K562 (cell line): ENCODE results near the gene H3-3A. TPM values are rescaled to one million over a fixed set of nuclear protein-coding genes. Genes with fewer than 3 reads are reported as not detected.

Experiments used
- ATAC-seq: fragments of 200-7000 bp; cut with Tn5 transposase; 3 replicates; pipeline ENCODE4 v1.9.1; 2020; ENCODE audit warnings: moderate library complexity
- BruUV-seq: library from RNA; stranded (reverse); fragments of 400-500 nt; replicated peaks from 2 replicates; lab custom pipeline; 2021; lab: Mats Ljungman, UMichigan
- CTCF ChIA-PET: fragments of 300-600 bp; formaldehyde crosslinking; extraction: SDS; loops from one replicate; lab custom pipeline; 2021; ENCODE audit warnings: low intra/inter-chr PET ratio; lab: Yijun Ruan, JAX
- POLR2A ChIA-PET: fragments of 300-600, 350-650 bp; sonication (Branson Sonifier 250); formaldehyde crosslinking; extraction: SDS; loops from one replicate; lab custom pipeline; 2021; ENCODE audit warnings: antibody characterized with exemption, inconsistent platforms; lab: Yijun Ruan, JAX
- DNase-seq, 4 experiments: peaks; one replicate each; pipeline versions ENCODE4 v3.0.0 to v3.0.0-alpha.2; 2011 to 2018; ENCODE audit warnings: low spot score in 3 of 4, mixed read lengths in 3 of 4; ENCODE audit errors: extremely low read depth in 1 of 4
- FAIRE-seq: peaks from 2 replicates; lab custom pipeline; 2011; peaks lifted over from hg19 to GRCh38; lab: Jason Lieb, UNC
- H2AFZ ChIP-seq: 2 replicates; pipeline ENCODE4 v1.6.0; 2011; ENCODE audit warnings: low read depth, low read length, control low read depth, inconsistent platforms
- H3K27ac ChIP-seq: fragments of 200-600 bp; 3 replicates; pipeline ENCODE4 v1.8.0; 2011; ENCODE audit warnings: low read depth, mild to moderate bottlenecking, control low read depth, inconsistent platforms, low read length, moderate library complexity, mixed read lengths; ENCODE audit errors: extremely low read depth
- H3K27me3 ChIP-seq, 2 experiments: fragments of 300-600 bp in 1 of 2; 2 replicates in 1 of 2; 3 replicates in 1 of 2; pipeline versions ENCODE4 v1.6.0 to v1.8.0; 2011; ENCODE audit warnings: inconsistent platforms in 2 of 2, low read length in 2 of 2, mild to moderate bottlenecking in 1 of 2, mixed read lengths in 1 of 2, moderate library complexity in 1 of 2; ENCODE audit not compliant: control insufficient read depth in 2 of 2, insufficient read depth in 2 of 2
- H3K36me3 ChIP-seq: fragments of 300-600 bp; 3 replicates; pipeline ENCODE4 v1.8.0; 2011; ENCODE audit warnings: mild to moderate bottlenecking, low read length, inconsistent platforms; ENCODE audit not compliant: control insufficient read depth, insufficient read depth
- H3K4me1 ChIP-seq, 2 experiments: fragments of 200-600 bp in 1 of 2; replicated peaks in 1 of 2; 2 replicates in 1 of 2; 3 replicates in 1 of 2; pipeline versions ENCODE4 v1.5.1 to v1.8.0; 2011; ENCODE audit warnings: inconsistent platforms in 2 of 2, low read length in 2 of 2, mild to moderate bottlenecking in 1 of 2, mixed read lengths in 1 of 2, moderate library complexity in 1 of 2; ENCODE audit not compliant: control insufficient read depth in 2 of 2, insufficient read depth in 2 of 2
- H3K4me2 ChIP-seq: 2 replicates; pipeline ENCODE4 v1.6.1; 2011; ENCODE audit warnings: low read length, control low read depth, inconsistent platforms, mixed read lengths; ENCODE audit not compliant: insufficient read depth
- H3K4me3 ChIP-seq: fragments of 200-600 bp; sonication (generic), shearing (Covaris generic); 2 replicates; pipeline ENCODE4 v1.5.1; 2016; ENCODE audit warnings: control low read depth, inconsistent platforms
- H3K79me2 ChIP-seq: fragments of 200-600 bp; 3 replicates; pipeline ENCODE4 v1.8.0; 2011; ENCODE audit warnings: low read length, inconsistent platforms; ENCODE audit not compliant: control insufficient read depth, insufficient read depth
- H3K9ac ChIP-seq, 2 experiments: 2 replicates each; pipeline versions ENCODE4 v1.6.0 to v1.6.1; 2011; ENCODE audit warnings: low read depth in 2 of 2, low read length in 2 of 2, control low read depth in 1 of 2, inconsistent platforms in 1 of 2, mild to moderate bottlenecking in 1 of 2, mixed read lengths in 1 of 2; ENCODE audit not compliant: insufficient read depth in 1 of 2
- H3K9me1 ChIP-seq: one replicate; pipeline ENCODE4 v1.6.0; 2011; ENCODE audit warnings: inconsistent platforms, mild to moderate bottlenecking, low read length, moderate library complexity; ENCODE audit not compliant: control insufficient read depth, insufficient read depth
- H3K9me3 ChIP-seq: replicated peaks from 2 replicates; pipeline ENCODE4 v1.5.1; 2011; ENCODE audit warnings: low read depth, low read length, inconsistent platforms; ENCODE audit not compliant: control insufficient read depth, insufficient read depth
- H4K20me1 ChIP-seq: replicated peaks from 2 replicates; pipeline ENCODE4 v1.6.1; 2011; ENCODE audit warnings: low read length, inconsistent platforms, mixed read lengths; ENCODE audit not compliant: control insufficient read depth, insufficient read depth
- CTBP1 ChIP-seq: fragments of 450-650 bp; IDR thresholded peaks from 2 replicates; pipeline ENCODE4 v1.6.1; 2016; ENCODE audit warnings: borderline replicate concordance
- FOXO4 ChIP-seq: fragments of 450-650 bp; formaldehyde crosslinking; IDR thresholded peaks from 2 replicates; pipeline ENCODE4 v1.4.0; 2020; ENCODE audit warnings: mild to moderate bottlenecking, moderate library complexity
- LCOR ChIP-seq: sonication (generic); formaldehyde crosslinking; IDR thresholded peaks from 2 replicates; pipeline ENCODE4 v1.8.0; 2022; ENCODE audit warnings: mild to moderate bottlenecking, missing genetic modification reagents
- RUNX1 ChIP-seq: sonication (generic); IDR thresholded peaks from 2 replicates; pipeline ENCODE4 v1.6.1; 2016; ENCODE audit warnings: antibody characterized with exemption, low read depth
- SMAD4 ChIP-seq: fragments of 250-450 bp; sonication (Bioruptor Pico); conservative IDR thresholded peaks from 2 replicates; pipeline ENCODE4 v1.8.0; 2021; ENCODE audit warnings: inconsistent platforms, mild to moderate bottlenecking, moderate library complexity
- TEAD4 ChIP-seq, 2 experiments: sonication (generic) in 1 of 2; formaldehyde crosslinking in 1 of 2; IDR thresholded peaks; 2 replicates each; pipeline versions ENCODE4 v1.6.1 to v1.8.0; 2012 to 2022; ENCODE audit warnings: borderline replicate concordance in 1 of 2, inconsistent platforms in 1 of 2, low read length in 1 of 2, mild to moderate bottlenecking in 1 of 2, missing genetic modification reagents in 1 of 2
- ZNF316 ChIP-seq: fragments of 450-650 bp; IDR thresholded peaks from 2 replicates; pipeline ENCODE4 v1.6.1; 2016
- ZNF324 ChIP-seq: fragments of 250-450 bp; sonication (Bioruptor Pico); IDR thresholded peaks from 2 replicates; pipeline ENCODE4 v1.4.0; 2020; ENCODE audit warnings: mild to moderate bottlenecking
- ZNF512 ChIP-seq: IDR thresholded peaks from 2 replicates; pipeline ENCODE4 v1.6.1; 2016; ENCODE audit warnings: missing genetic modification characterization, missing compliant biosample characterization
- ZNF655 ChIP-seq: fragments of 250-450 bp; sonication (Bioruptor Pico); IDR thresholded peaks from 2 replicates; pipeline ENCODE4 v1.5.0; 2021
- ZNF717 ChIP-seq: fragments of 250-450 bp; sonication (Bioruptor Pico); IDR thresholded peaks from 2 replicates; pipeline ENCODE4 v1.5.0; 2021
- WGBS: fragments of 100-300 bp; shearing (Covaris generic); methylation state at CpG from one replicate; pipeline ENCODE4 v1.1.6; 2016; ENCODE audit warnings: low coverage, mixed read lengths; ENCODE audit not compliant: insufficient coverage; ENCODE audit errors: missing lambda C conversion rate; 5-methylcytosine and 5-hydroxymethylcytosine counted together
- in situ Hi-C: fragments of 300-500 bp; cut with MboI; formaldehyde crosslinking; loops from 4 replicates; pipeline ENCODE4 v1.15.0; 2018; ENCODE audit warnings: inconsistent platforms, mixed read lengths
- intact Hi-C: fragments of 100-400 bp; cut with micrococcal nuclease; formaldehyde crosslinking; loops from 2 replicates; pipeline ENCODE4 v1.14.2; 2022
- polyA plus RNA-seq, 8 experiments: library from polyadenylated mRNA; depleted of rRNA in 4 of 8; stranded (reverse) in 5 of 8; unstranded in 3 of 8; fragments of >200 nt; fragmentation: Nextera tagmentation in 2 of 8; fragmentation: Illumina TruSeq in 1 of 8; extraction: Ambion mirVana in 2 of 8; extraction: Trizol in 1 of 8; gene quantifications; 2 replicates each; pipeline versions ENCODE4 v1.2.1 to v1.2.3, GENCODE V29; 2011 to 2014; ENCODE audit warnings: inconsistent platforms in 1 of 8, missing spikeins in 1 of 8
- total RNA-seq, 7 experiments: library from RNA; depleted of rRNA in 6 of 7; stranded (reverse); fragments of >200 nt in 6 of 7; fragmentation: Illumina TruSeq in 2 of 7; extraction: Trizol in 2 of 7; gene quantifications; 2 replicates each; pipeline versions ENCODE4 v1.2.1 to v1.2.3, GENCODE V29; 2011 to 2021; ENCODE audit warnings: low replicate concordance in 1 of 7
- TF ChIP-seq, protein P1 (sequence below): fragments of 200-800 bp; sonication (Bioruptor generic); IDR thresholded peaks from 2 replicates; pipeline ENCODE4 v1.6.1; 2016; ENCODE audit warnings: missing genetic modification characterization, missing compliant biosample characterization

Gene H3-3A
- total and polyA plus RNA-seq, 9 of the 15 experiments (the other 6 are each of a cell fraction or from before 2014, with no cell fraction given), result 426 to 1,083 (median 591) TPM

DNA sequence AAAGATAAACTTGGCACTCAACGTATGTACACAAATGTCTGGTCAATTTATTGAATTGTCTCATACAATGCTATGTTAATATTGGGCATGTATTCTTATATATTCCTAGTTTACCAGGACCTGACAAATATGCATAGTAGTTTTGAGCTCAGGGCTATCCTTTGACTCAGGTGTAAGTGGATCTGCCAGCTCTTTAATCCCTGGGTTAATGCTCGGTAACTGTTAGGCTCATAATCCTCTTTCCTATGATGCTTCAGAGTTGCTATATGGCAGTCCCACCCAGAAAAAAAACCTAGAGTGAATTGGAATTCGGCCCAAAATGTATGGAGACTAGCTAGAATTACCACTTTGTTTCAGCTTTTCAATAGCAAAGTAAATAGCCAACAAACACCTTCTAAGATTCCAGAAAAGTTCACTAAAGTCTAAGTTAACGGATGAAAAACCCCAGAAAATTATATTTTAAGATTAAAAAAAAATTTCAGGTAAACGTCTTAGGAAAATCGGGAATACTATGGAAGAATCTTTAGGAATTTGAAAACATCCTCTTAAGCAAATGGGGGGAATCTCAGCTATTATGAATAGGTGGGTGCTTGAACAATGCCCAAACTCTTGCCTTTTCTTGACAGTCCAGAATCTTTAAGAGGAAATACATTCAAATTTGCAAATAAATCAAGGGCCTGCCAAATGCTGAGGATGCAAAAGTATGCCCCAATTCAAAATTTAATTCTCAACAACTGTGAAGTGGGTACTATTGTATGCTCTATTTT lies 10.9 kb downstream of the H3-3A start:
- peaks cover 24% of the 10 kb centered on the region for H3K79me2 ChIP-seq
- no peaks in the 10 kb centered on the region for H3K27me3 ChIP-seq
- ATAC-seq, result peak; percentile 45
- DNase-seq, result no peak
- in situ Hi-C loops, result no loop called here
- POLR2A ChIA-PET, result interaction anchor here (0.6 to 6.8 kb wide), 14 partner anchors 7 to 496 kb away, joined by 3 to 49 read pairs (median 4); partner anchors contain the start of genes H3-3A and SDE2
- no peak overlapping the region for H3K9ac ChIP-seq
- no peak overlapping the region for H3K4me3 ChIP-seq
- FAIRE-seq, result no peak
- H3K4me1 ChIP-seq, result no peaks in the 10 kb centered on the region
- no TSS peak for BruUV-seq
- peaks cover 49% of the 10 kb centered on the region for H3K36me3 ChIP-seq
- WGBS, result 48% methylated on average over 6 of the region's 6 CpGs
- H3K9me1 ChIP-seq, result peaks cover 5% of the 10 kb centered on the region
- no peak overlapping the region for H2AFZ ChIP-seq
- no peaks in the 10 kb centered on the region for H3K9me3 ChIP-seq
- intact Hi-C loops, result no loop called here
- H3K27ac ChIP-seq, result no peak overlapping the region
- no peak overlapping the region for H3K4me2 ChIP-seq
- peaks cover 26% of the 10 kb centered on the region for H4K20me1 ChIP-seq
- CTCF ChIA-PET, result interaction anchor here (0.6 kb wide), 1 partner anchor 48 kb away, joined by 3 read pairs; no protein-coding TSS in a partner anchor
- TF ChIP-seq ZNF512 (tag) (no peak), LCOR (CRISPR knock-in tag) (no peak), ZNF655 (no peak), ZNF717 (CRISPR knock-in tag) (no peak), TEAD4 (IDR thresholded peaks at IDR 0.05; ENCODE audit: low read length) (no peak), TEAD4 (CRISPR knock-in tag; IDR thresholded peaks at IDR 0.05; ENCODE audit: borderline replicate concordance) (no peak), SMAD4 (CRISPR knock-in tag) (no peak), FOXO4 (CRISPR knock-in tag) (no peak), RUNX1 (no peak), ZNF316 (peak; percentile 38; the same call in 1 of the 2 replicates), ZNF324 (CRISPR knock-in tag) (peak; percentile 43; the same call in 1 of the 2 replicates), CTBP1 (no peak)
- TF ChIP-seq, protein P1, sequence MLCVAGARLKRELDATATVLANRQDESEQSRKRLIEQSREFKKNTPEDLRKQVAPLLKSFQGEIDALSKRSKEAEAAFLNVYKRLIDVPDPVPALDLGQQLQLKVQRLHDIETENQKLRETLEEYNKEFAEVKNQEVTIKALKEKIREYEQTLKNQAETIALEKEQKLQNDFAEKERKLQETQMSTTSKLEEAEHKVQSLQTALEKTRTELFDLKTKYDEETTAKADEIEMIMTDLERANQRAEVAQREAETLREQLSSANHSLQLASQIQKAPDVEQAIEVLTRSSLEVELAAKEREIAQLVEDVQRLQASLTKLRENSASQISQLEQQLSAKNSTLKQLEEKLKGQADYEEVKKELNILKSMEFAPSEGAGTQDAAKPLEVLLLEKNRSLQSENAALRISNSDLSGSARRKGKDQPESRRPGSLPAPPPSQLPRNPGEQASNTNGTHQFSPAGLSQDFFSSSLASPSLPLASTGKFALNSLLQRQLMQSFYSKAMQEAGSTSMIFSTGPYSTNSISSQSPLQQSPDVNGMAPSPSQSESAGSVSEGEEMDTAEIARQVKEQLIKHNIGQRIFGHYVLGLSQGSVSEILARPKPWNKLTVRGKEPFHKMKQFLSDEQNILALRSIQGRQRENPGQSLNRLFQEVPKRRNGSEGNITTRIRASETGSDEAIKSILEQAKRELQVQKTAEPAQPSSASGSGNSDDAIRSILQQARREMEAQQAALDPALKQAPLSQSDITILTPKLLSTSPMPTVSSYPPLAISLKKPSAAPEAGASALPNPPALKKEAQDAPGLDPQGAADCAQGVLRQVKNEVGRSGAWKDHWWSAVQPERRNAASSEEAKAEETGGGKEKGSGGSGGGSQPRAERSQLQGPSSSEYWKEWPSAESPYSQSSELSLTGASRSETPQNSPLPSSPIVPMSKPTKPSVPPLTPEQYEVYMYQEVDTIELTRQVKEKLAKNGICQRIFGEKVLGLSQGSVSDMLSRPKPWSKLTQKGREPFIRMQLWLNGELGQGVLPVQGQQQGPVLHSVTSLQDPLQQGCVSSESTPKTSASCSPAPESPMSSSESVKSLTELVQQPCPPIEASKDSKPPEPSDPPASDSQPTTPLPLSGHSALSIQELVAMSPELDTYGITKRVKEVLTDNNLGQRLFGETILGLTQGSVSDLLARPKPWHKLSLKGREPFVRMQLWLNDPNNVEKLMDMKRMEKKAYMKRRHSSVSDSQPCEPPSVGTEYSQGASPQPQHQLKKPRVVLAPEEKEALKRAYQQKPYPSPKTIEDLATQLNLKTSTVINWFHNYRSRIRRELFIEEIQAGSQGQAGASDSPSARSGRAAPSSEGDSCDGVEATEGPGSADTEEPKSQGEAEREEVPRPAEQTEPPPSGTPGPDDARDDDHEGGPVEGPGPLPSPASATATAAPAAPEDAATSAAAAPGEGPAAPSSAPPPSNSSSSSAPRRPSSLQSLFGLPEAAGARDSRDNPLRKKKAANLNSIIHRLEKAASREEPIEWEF (CRISPR knock-in tag), result no peak
